Measurements from ENCODE around the gene BATF2. TPM values are rescaled to one million over a fixed set of nuclear protein-coding genes. Genes with fewer than 3 reads are reported as not detected.
A peak's percentile ranks its signal among the peaks of the same experiment; 100 is the strongest.
"Not testable (repeated sequence)": the region's sequence is repeated elsewhere in the genome, so short reads cannot be mapped to it uniquely, and the experiment has no call there.

BATF2 gene
- total and polyA plus RNA-seq, 8 donors, result 4.0 to 6.5 (median 5.6) TPM

DNA sequence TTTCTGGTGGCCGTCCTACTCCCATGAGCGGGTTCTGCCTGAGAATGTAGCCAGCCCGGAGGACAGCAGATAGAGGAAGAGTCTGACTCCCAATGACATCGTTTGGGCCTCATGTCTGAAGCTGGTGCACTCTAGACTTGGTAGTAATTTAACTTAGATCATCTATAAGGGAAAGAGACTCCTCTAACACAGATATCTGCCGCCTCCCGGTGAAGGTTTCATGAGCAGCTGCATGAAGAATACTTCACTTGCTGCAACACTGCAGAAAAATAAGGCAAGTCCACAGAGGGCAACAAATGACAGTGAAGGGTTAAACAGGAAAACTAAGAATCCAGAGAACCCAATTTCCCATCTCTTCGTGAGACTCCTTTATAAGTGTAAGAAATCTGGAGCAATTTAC is 11.2 kb upstream of the BATF2 start:
- ATAC-seq, result no peak
- TF ChIP-seq, protein P1, sequence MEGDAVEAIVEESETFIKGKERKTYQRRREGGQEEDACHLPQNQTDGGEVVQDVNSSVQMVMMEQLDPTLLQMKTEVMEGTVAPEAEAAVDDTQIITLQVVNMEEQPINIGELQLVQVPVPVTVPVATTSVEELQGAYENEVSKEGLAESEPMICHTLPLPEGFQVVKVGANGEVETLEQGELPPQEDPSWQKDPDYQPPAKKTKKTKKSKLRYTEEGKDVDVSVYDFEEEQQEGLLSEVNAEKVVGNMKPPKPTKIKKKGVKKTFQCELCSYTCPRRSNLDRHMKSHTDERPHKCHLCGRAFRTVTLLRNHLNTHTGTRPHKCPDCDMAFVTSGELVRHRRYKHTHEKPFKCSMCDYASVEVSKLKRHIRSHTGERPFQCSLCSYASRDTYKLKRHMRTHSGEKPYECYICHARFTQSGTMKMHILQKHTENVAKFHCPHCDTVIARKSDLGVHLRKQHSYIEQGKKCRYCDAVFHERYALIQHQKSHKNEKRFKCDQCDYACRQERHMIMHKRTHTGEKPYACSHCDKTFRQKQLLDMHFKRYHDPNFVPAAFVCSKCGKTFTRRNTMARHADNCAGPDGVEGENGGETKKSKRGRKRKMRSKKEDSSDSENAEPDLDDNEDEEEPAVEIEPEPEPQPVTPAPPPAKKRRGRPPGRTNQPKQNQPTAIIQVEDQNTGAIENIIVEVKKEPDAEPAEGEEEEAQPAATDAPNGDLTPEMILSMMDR (IDR thresholded peaks at IDR 0.05), result no peak
- Histone ChIP-seq H3K9me3 (no peaks in the 10 kb centered on the region), H3K27ac (no peak overlapping the region), H3K36me3 (no peaks in the 10 kb centered on the region), H3K4me3 (no peak overlapping the region), H3K4me1 (peaks cover 0 to 2% (median 0%) of the 10 kb centered on the region in 3 donors), H3K27me3 (no peaks in the 10 kb centered on the region)
- no peak for DNase-seq
- WGBS, 2 donors, result 70 to 81% methylated on average over 7 of the region's 7 CpGs
- intact Hi-C loops (cut with DNase I), result no loop called here
- no peak for FAIRE-seq

DNA sequence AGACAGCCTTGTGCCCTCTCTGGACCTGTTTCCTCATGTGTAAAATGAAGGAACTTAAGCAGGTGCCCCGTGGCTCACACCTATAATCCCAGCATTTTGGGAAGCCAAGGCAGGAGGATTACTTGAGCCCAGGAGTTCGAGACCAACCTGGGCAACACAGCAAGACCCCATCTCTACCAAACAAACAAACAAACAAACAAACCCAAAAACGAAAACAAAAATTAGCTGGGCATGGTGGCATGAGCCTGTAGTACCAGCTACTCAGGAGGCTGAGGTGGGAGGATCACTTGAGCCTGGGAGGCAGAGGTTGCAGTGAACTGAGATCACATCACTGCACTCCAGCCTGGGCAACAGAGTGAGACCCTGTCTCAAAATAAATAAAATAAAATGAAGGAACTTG is 7.2 kb upstream of the BATF2 start:
- H3K27ac ChIP-seq; DNase-seq; H3K36me3 ChIP-seq; FAIRE-seq; H3K4me1 ChIP-seq; intact Hi-C loops (cut with DNase I); ATAC-seq; H3K4me3 ChIP-seq; H3K9me3 ChIP-seq; H3K27me3 ChIP-seq: not testable (repeated sequence)
- WGBS, 2 donors, result 64 to 75% methylated on average over 3 of the region's 3 CpGs

DNA sequence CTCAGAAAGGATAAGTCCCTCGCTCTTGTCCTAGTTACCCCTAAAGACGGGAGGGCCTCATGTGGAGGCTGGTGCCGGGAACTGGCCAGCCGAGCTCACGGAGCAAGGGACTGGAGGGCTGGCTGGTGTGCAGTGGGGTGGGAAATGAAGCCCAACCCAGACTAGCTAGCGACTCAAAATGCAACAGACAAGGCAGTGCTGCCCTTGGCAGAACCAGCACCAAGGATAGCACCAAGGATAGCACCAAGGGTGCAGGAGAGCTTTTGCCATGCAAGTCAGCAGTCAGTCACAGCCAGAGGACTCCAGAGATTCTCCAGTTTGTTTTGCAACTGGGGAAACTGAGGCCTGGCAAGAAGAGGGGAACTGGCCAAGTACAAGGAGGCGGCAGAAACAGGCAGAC is 6.5 kb upstream of the BATF2 start:
- Histone ChIP-seq H3K4me1 (peaks cover 9 to 12% (median 12%) of the 10 kb centered on the region in 3 donors), H3K27ac (no peak overlapping the region), H3K9me3 (no peaks in the 10 kb centered on the region), H3K36me3 (no peaks in the 10 kb centered on the region), H3K27me3 (no peaks in the 10 kb centered on the region), H3K4me3 (no peak overlapping the region)
- TF ChIP-seq, protein P1 (IDR thresholded peaks at IDR 0.05), result no peak
- intact Hi-C loops (cut with DNase I), result no loop called here
- DNase-seq (no peak), FAIRE-seq (no peak), ATAC-seq (no peak)
- 88 to 89% methylated on average over 7 of the region's 7 CpGs for WGBS, 2 donors

DNA sequence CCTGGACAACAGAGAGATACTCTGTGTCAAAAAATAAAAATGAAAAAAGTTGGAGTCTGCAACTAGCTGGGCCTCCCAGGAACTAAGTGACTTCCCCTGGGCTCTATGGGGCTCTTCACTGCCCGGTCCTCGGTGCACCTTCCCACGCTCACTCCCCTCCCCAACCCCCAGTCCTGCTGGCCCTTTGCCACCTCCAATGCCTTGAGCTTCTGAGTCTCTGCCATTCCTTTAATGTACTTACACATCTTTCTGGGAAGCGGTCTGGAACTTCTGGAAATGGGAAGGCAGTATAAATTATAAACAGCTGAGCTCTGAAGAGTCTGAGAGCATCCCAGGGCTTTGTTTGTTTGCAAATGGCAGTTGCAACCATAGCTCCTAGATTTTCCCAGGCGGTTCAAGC is 5.9 kb upstream of the BATF2 start:
- H3K27me3 ChIP-seq, result no peaks in the 10 kb centered on the region
- H3K4me3 ChIP-seq, result no peak overlapping the region
- intact Hi-C loops (cut with DNase I), result no loop called here
- no peak overlapping the region for H3K27ac ChIP-seq
- TF ChIP-seq, protein P1 (IDR thresholded peaks at IDR 0.05), result no peak
- H3K4me1 ChIP-seq, result peaks cover 12 to 15% (median 15%) of the 10 kb centered on the region in 3 donors
- FAIRE-seq, result no peak
- H3K9me3 ChIP-seq, result no peaks in the 10 kb centered on the region
- no peaks in the 10 kb centered on the region for H3K36me3 ChIP-seq
- DNase-seq, result no peak
- WGBS, 2 donors, result 79 to 85% methylated on average over 5 of the region's 5 CpGs
- ATAC-seq, result no peak

DNA sequence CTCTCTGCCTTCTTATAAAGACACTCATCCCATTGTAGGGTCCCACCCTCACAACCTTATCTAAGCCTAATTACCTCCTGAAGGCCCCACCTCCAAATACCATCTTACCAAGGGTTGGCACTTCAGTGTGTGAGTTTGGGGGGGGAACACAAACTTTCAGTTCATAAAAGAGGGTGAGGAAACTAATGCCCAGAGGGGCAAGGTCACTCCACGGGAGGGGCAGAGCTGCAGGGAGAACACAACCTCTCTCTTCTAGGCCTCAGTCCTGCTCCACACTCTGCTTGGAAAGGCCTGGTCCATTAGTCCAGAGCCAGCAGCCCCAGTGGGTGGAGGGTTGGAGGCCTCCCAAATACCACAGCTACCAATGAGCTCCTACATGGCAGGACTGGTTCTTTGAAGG is 2.7 kb upstream of the BATF2 start:
- no peak for DNase-seq
- WGBS, 2 donors, result 71 to 81% methylated on average over 1 of the region's 1 CpG
- Histone ChIP-seq H3K27me3 (no peaks in the 10 kb centered on the region), H3K9me3 (no peaks in the 10 kb centered on the region), H3K27ac (peak overlapping the region; percentile 56 to 80 (median 76)), H3K4me3 (no peak overlapping the region), H3K4me1 (peaks cover 19 to 30% (median 26%) of the 10 kb centered on the region in 3 donors), H3K36me3 (no peaks in the 10 kb centered on the region)
- no peak for ATAC-seq
- intact Hi-C loops (cut with DNase I), result no loop called here
- FAIRE-seq, result no peak
- TF ChIP-seq, protein P1 (IDR thresholded peaks at IDR 0.05), result no peak

Measured in pancreas (tissue), 10 donors.